Stimulated activated CD8-positive, alpha-beta memory T cell treated with anti-CD3 and anti-CD28 coated beads, Interleukin-2, amount 100 ng/mL, for 1 hour (primary cell): ENCODE data around the gene EPB41L4B.

ENCODE experiments used
- DNase-seq, 2 donors: peaks; one replicate each; pipeline ENCODE4 v3.0.0-alpha.2; 2020; ENCODE audit warnings: low read depth in 2 of 2

EPB41L4B gene

GRCh38 chr9:109320331-109320741, 523 bp downstream of the EPB41L4B start:
- DNase-seq: no peak

- no peak for DNase-seq
Measured at GRCh38 chr9:109319626-109320241, 1.1 kb downstream of the EPB41L4B start.

GRCh38 chr9:109319017-109319625, 1.7 kb downstream of the EPB41L4B start:
- DNase-seq: no peak

- DNase-seq: no peak
Measured at GRCh38 chr9:109317979-109318741, 2.7 kb downstream of the EPB41L4B start.

GRCh38 chr9:109317311-109317978, 3.4 kb downstream of the EPB41L4B start:
- DNase-seq: no peak

GRCh38 chr9:109316207-109316640, 4.6 kb downstream of the EPB41L4B start:
- no peak for DNase-seq

GRCh38 chr9:109315480-109316206, 5.2 kb downstream of the EPB41L4B start:
- no peak for DNase-seq

- no peak for DNase-seq
Measured at GRCh38 chr9:109314011-109314531, 6.8 kb downstream of the EPB41L4B start.

GRCh38 chr9:109313351-109313750, 7.5 kb downstream of the EPB41L4B start:
- no peak for DNase-seq

- DNase-seq: no peak
Measured at GRCh38 chr9:109312783-109313182, 8.1 kb downstream of the EPB41L4B start.

GRCh38 chr9:109311731-109312130, 9.1 kb downstream of the EPB41L4B start:
- no peak for DNase-seq

GRCh38 chr9:109311286-109311685, 9.6 kb downstream of the EPB41L4B start:
- no peak for DNase-seq

GRCh38 chr9:109310486-109310901, 10.4 kb downstream of the EPB41L4B start:
- DNase-seq: no peak

GRCh38 chr9:109309282-109309681, 11.6 kb downstream of the EPB41L4B start:
- no peak for DNase-seq

- no peak for DNase-seq
Measured at GRCh38 chr9:109307380-109308240, 13.2 kb downstream of the EPB41L4B start.

GRCh38 chr9:109305801-109306200, 15.1 kb downstream of the EPB41L4B start:
- DNase-seq: no peak

- DNase-seq: no peak
Measured at GRCh38 chr9:109304347-109304746, 16.5 kb downstream of the EPB41L4B start.

GRCh38 chr9:109303900-109304299, 17.0 kb downstream of the EPB41L4B start:
- DNase-seq: no peak

GRCh38 chr9:109302606-109303005, 18.3 kb downstream of the EPB41L4B start:
- DNase-seq: no peak

- no peak for DNase-seq
Measured at GRCh38 chr9:109301012-109301411, 19.8 kb downstream of the EPB41L4B start.
